Measurements from ENCODE around the gene GULP1.
"Not testable (repeated sequence)": the region's sequence is repeated elsewhere in the genome, so short reads cannot be mapped to it uniquely, and the experiment has no call there.

DNA sequence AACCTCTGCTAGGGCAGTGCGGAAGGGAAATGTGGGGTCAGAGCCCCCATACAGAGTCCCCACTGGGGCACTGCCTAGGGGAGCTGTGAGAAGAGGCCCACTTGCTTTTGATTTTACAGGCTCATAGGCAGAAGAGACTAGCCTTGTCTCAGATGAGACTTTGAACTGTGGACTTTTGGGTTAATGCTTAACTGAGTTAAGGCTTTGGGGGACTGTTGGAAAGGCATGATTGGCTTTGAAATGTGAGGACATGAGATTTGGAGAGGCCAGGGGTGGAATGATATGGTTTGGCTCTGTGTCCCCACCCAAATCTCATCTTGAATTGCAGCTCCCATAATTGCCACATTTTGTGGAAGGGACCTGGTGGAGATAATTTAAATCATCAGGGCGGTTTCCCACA lies 267.8 kb downstream of the GULP1 start:
- TF ChIP-seq, protein P1, sequence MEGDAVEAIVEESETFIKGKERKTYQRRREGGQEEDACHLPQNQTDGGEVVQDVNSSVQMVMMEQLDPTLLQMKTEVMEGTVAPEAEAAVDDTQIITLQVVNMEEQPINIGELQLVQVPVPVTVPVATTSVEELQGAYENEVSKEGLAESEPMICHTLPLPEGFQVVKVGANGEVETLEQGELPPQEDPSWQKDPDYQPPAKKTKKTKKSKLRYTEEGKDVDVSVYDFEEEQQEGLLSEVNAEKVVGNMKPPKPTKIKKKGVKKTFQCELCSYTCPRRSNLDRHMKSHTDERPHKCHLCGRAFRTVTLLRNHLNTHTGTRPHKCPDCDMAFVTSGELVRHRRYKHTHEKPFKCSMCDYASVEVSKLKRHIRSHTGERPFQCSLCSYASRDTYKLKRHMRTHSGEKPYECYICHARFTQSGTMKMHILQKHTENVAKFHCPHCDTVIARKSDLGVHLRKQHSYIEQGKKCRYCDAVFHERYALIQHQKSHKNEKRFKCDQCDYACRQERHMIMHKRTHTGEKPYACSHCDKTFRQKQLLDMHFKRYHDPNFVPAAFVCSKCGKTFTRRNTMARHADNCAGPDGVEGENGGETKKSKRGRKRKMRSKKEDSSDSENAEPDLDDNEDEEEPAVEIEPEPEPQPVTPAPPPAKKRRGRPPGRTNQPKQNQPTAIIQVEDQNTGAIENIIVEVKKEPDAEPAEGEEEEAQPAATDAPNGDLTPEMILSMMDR (CRISPR knock-in tag; IDR thresholded peaks at IDR 0.05), result not testable (repeated sequence)
- TF ChIP-seq, protein P2, sequence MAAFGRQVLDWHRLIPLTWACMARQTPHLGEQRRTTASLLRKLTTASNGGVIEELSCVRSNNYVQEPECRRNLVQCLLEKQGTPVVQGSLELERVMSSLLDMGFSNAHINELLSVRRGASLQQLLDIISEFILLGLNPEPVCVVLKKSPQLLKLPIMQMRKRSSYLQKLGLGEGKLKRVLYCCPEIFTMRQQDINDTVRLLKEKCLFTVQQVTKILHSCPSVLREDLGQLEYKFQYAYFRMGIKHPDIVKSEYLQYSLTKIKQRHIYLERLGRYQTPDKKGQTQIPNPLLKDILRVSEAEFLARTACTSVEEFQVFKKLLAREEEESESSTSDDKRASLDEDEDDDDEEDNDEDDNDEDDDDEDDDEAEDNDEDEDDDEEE (CRISPR knock-in tag; IDR thresholded peaks at IDR 0.05), result not testable (repeated sequence)
- not testable (repeated sequence) for TF ChIP-seq NR3C1 (CRISPR knock-in tag; IDR thresholded peaks at IDR 0.05); HOXA7 (CRISPR knock-in tag; IDR thresholded peaks at IDR 0.05); MAFF (IDR thresholded peaks at IDR 0.05; ENCODE audit: low read depth, low read length); ADNP (CRISPR knock-in tag; IDR thresholded peaks at IDR 0.05); NPAS2 (CRISPR knock-in tag; IDR thresholded peaks at IDR 0.05; ENCODE audit: borderline replicate concordance); BRCA1 (CRISPR knock-in tag; IDR thresholded peaks at IDR 0.05); ZNF598 (CRISPR knock-in tag; IDR thresholded peaks at IDR 0.05; ENCODE audit: borderline replicate concordance)

All from HepG2 (cell line).